ENCODE results near the gene RIMBP2.

RIMBP2 gene

GRCh38 chr12:130568041-130568440 lies 148.1 kb downstream of the RIMBP2 start:
- DNase-seq (ENCODE audit: low spot score) = no peak

- no peak for DNase-seq (ENCODE audit: low spot score)
These were observed 149.5 kb downstream of the RIMBP2 start for GRCh38 chr12:130566446-130567155.

GRCh38 chr12:130565189-130565588 lies 150.9 kb downstream of the RIMBP2 start:
- DNase-seq (ENCODE audit: low spot score) = no peak

GRCh38 chr12:130563323-130563722 lies 152.8 kb downstream of the RIMBP2 start:
- DNase-seq (ENCODE audit: low spot score) = no peak

- no peak for DNase-seq (ENCODE audit: low spot score)
These were observed 153.4 kb downstream of the RIMBP2 start for GRCh38 chr12:130562716-130563115.

- no peak for DNase-seq (ENCODE audit: low spot score)
These were observed 155.8 kb downstream of the RIMBP2 start for GRCh38 chr12:130560321-130560720.

GRCh38 chr12:130559806-130560205 lies 156.3 kb downstream of the RIMBP2 start:
- no peak for DNase-seq (ENCODE audit: low spot score)

- no peak for DNase-seq (ENCODE audit: low spot score)
These were observed 158.0 kb downstream of the RIMBP2 start for GRCh38 chr12:130557886-130558765.

GRCh38 chr12:130557201-130557600 lies 158.9 kb downstream of the RIMBP2 start:
- DNase-seq (ENCODE audit: low spot score) = no peak

- DNase-seq (ENCODE audit: low spot score) = no peak
These were observed 159.5 kb downstream of the RIMBP2 start for GRCh38 chr12:130556486-130557055.

- DNase-seq (ENCODE audit: low spot score) = no peak
These were observed 160.2 kb downstream of the RIMBP2 start for GRCh38 chr12:130555628-130556485.

GRCh38 chr12:130555221-130555620 lies 160.9 kb downstream of the RIMBP2 start:
- no peak for DNase-seq (ENCODE audit: low spot score)

GRCh38 chr12:130552483-130552996 lies 163.6 kb downstream of the RIMBP2 start:
- no peak for DNase-seq (ENCODE audit: low spot score)

GRCh38 chr12:130549361-130549760 lies 166.7 kb downstream of the RIMBP2 start:
- DNase-seq (ENCODE audit: low spot score) = no peak

- no peak for DNase-seq (ENCODE audit: low spot score)
These were observed 168.5 kb downstream of the RIMBP2 start for GRCh38 chr12:130547480-130548155.

- no peak for DNase-seq (ENCODE audit: low spot score)
These were observed 169.6 kb downstream of the RIMBP2 start for GRCh38 chr12:130546494-130546893.

- DNase-seq (ENCODE audit: low spot score) = no peak
These were observed 170.6 kb downstream of the RIMBP2 start for GRCh38 chr12:130545475-130545874.

GRCh38 chr12:130540376-130540775 lies 175.7 kb downstream of the RIMBP2 start:
- no peak for DNase-seq (ENCODE audit: low spot score)

GRCh38 chr12:130538343-130539095 lies 177.6 kb downstream of the RIMBP2 start:
- DNase-seq (ENCODE audit: low spot score) = no peak

GRCh38 chr12:130537655-130538054 lies 178.4 kb downstream of the RIMBP2 start:
- DNase-seq (ENCODE audit: low spot score) = no peak
